Gastroesophageal sphincter (tissue), 3 donors: Measurements from ENCODE around the gene RYR3.

Source experiments
- EP300 ChIP-seq: sonication (generic); formaldehyde crosslinking; IDR thresholded peaks from one replicate; pipeline ENCODE4 v1.6.1; 2017; ENCODE audit warnings: antibody characterized with exemption, mild to moderate bottlenecking
- TF ChIP-seq, protein P1 (sequence below), 4 experiments: fragments of 200-600 bp in 2 of 4; fragments of 450-650 bp in 2 of 4; sonication (generic) in 1 of 4; IDR thresholded peaks; one replicate each; pipeline ENCODE4 v1.5.1; 2017 to 2019; ENCODE audit warnings: antibody characterized with exemption in 4 of 4, mild to moderate bottlenecking in 2 of 4, moderate library complexity in 2 of 4

- TF ChIP-seq EP300, result no peak
- TF ChIP-seq, protein P1, sequence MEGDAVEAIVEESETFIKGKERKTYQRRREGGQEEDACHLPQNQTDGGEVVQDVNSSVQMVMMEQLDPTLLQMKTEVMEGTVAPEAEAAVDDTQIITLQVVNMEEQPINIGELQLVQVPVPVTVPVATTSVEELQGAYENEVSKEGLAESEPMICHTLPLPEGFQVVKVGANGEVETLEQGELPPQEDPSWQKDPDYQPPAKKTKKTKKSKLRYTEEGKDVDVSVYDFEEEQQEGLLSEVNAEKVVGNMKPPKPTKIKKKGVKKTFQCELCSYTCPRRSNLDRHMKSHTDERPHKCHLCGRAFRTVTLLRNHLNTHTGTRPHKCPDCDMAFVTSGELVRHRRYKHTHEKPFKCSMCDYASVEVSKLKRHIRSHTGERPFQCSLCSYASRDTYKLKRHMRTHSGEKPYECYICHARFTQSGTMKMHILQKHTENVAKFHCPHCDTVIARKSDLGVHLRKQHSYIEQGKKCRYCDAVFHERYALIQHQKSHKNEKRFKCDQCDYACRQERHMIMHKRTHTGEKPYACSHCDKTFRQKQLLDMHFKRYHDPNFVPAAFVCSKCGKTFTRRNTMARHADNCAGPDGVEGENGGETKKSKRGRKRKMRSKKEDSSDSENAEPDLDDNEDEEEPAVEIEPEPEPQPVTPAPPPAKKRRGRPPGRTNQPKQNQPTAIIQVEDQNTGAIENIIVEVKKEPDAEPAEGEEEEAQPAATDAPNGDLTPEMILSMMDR (IDR thresholded peaks at IDR 0.05), result no peak
Measured at GRCh38 chr15:33724321-33725036, 413.7 kb downstream of the RYR3 start.
